DOHH2 (cell line): ENCODE results near the gene TSHZ2.

ENCODE experiments used
- H3F3A ChIP-seq: fragments of 200-600 bp; sonication (generic), shearing (Covaris generic); 2 replicates; pipeline ENCODE4 v1.6.0; 2016; ENCODE audit warnings: antibody characterized with exemption, mild to moderate bottlenecking; ENCODE audit not compliant: control insufficient read depth, insufficient read depth
- H3K27ac ChIP-seq: fragments of 200-600 bp; sonication (generic); 2 replicates; pipeline ENCODE4 v1.5.1; 2014; ENCODE audit warnings: low read depth, mild to moderate bottlenecking, low read length, moderate library complexity
- H3K27me3 ChIP-seq: fragments of 200-600 bp; sonication (generic); 2 replicates; pipeline ENCODE4 v1.6.1; 2014; ENCODE audit warnings: mild to moderate bottlenecking, low read length, mixed read lengths; ENCODE audit not compliant: control insufficient read depth
- H3K36me3 ChIP-seq: fragments of 200-600 bp; sonication (generic); 2 replicates; pipeline ENCODE4 v1.6.1; 2014; ENCODE audit warnings: mild to moderate bottlenecking, low read length, moderate library complexity, mixed read lengths; ENCODE audit not compliant: control insufficient read depth
- H3K4me1 ChIP-seq: fragments of 200-600 bp; sonication (generic); 2 replicates; pipeline ENCODE4 v1.6.1; 2014; ENCODE audit warnings: mild to moderate bottlenecking, low read length, mixed read lengths; ENCODE audit not compliant: control insufficient read depth
- H3K4me2 ChIP-seq: fragments of 200-600 bp; sonication (generic); 2 replicates; pipeline ENCODE4 v1.6.0; 2014; ENCODE audit warnings: mild to moderate bottlenecking, low read length, moderate library complexity
- H3K4me3 ChIP-seq: fragments of 200-600 bp; sonication (generic); 2 replicates; pipeline ENCODE4 v1.5.1; 2014; ENCODE audit warnings: mild to moderate bottlenecking, low read length, mixed read lengths
- H3K79me2 ChIP-seq: fragments of 200-600 bp; sonication (generic); 2 replicates; pipeline ENCODE4 v1.6.1; 2014; ENCODE audit warnings: mild to moderate bottlenecking, low read length, mixed read lengths; ENCODE audit not compliant: control insufficient read depth
- H3K9me2 ChIP-seq: fragments of 200-600 bp; sonication (generic); replicated peaks from 2 replicates; pipeline ENCODE4 v1.6.1; 2014; ENCODE audit warnings: mild to moderate bottlenecking, low read length, mixed read lengths; ENCODE audit not compliant: control insufficient read depth
- H3K9me3 ChIP-seq: fragments of 200-600 bp; sonication (generic); 2 replicates; pipeline ENCODE4 v1.6.1; 2014; ENCODE audit warnings: antibody characterized with exemption, low read length, mixed read lengths; ENCODE audit not compliant: control insufficient read depth, insufficient read depth
- H4K20me1 ChIP-seq: fragments of 200-600 bp; sonication (generic); 2 replicates; pipeline ENCODE4 v1.6.0; 2014; ENCODE audit warnings: low read depth, mild to moderate bottlenecking, antibody characterized with exemption, low read length, moderate library complexity; ENCODE audit not compliant: control insufficient read depth, insufficient read depth
- CTCF ChIP-seq: fragments of 200-600 bp; sonication (generic); IDR thresholded peaks from one replicate; pipeline ENCODE4 v1.5.1; 2014; ENCODE audit warnings: antibody characterized with exemption, mild to moderate bottlenecking, low read depth, low read length; ENCODE audit not compliant: poor library complexity, severe bottlenecking
- EZH2phosphoT487 ChIP-seq: fragments of 200-600 bp; sonication (generic); IDR thresholded peaks from 2 replicates; pipeline ENCODE4 v1.6.1; 2017; ENCODE audit warnings: borderline replicate concordance, mild to moderate bottlenecking, antibody characterized with exemption, low read length, moderate library complexity, mixed read lengths

Gene TSHZ2

GRCh38 chr20:53345536-53346334 is 373.6 kb downstream of the TSHZ2 start:
- Histone ChIP-seq H3K79me2 (no peaks in the 10 kb centered on the region), H3F3A (no peaks in the 10 kb centered on the region), H4K20me1 (no peaks in the 10 kb centered on the region), H3K4me1 (no peaks in the 10 kb centered on the region), H3K36me3 (no peaks in the 10 kb centered on the region), H3K27ac (no peak overlapping the region), H3K4me2 (no peak overlapping the region), H3K9me3 (no peaks in the 10 kb centered on the region), H3K9me2 (no peaks in the 10 kb centered on the region), H3K4me3 (no peak overlapping the region), H3K27me3 (no peaks in the 10 kb centered on the region)
- TF ChIP-seq EZH2phosphoT487 = no peak
- TF ChIP-seq CTCF = no peak

GRCh38 chr20:53346335-53346648 is 374.1 kb downstream of the TSHZ2 start:
- Histone ChIP-seq H3K9me3 (no peaks in the 10 kb centered on the region), H3K4me2 (no peak overlapping the region), H3K27ac (no peak overlapping the region), H3K36me3 (no peaks in the 10 kb centered on the region), H3K9me2 (no peaks in the 10 kb centered on the region), H3F3A (no peaks in the 10 kb centered on the region), H3K79me2 (no peaks in the 10 kb centered on the region), H3K4me1 (no peaks in the 10 kb centered on the region), H4K20me1 (no peaks in the 10 kb centered on the region), H3K4me3 (no peak overlapping the region), H3K27me3 (no peaks in the 10 kb centered on the region)
- TF ChIP-seq CTCF = no peak
- TF ChIP-seq EZH2phosphoT487 = no peak

DNA sequence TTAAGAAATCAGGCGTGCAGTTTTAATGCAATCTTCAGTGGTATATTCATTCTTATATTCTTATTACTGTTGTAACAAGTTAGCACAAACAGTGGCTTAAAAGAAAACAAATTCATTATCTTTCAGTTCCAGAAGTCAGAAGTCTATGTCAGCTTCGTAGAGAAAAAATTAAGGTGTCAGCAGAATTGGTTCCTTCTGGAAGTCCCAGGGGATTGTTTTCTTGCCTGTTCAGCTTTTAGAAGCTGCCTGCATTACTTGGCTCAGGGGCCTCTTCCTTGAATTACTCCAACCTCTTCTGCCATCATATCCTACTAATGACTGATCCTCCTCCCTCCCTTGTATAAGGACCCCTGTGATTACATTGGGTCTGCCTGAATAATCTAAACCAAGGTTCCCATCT is 377.6 kb downstream of the TSHZ2 start:
- Histone ChIP-seq H3K79me2 (no peaks in the 10 kb centered on the region), H3K9me3 (no peaks in the 10 kb centered on the region)
- TF ChIP-seq CTCF = no peak
- no peak for TF ChIP-seq EZH2phosphoT487

More for the DNA sequence above, 377.6 kb downstream of the TSHZ2 start:
- Histone ChIP-seq H3K9me2 (no peaks in the 10 kb centered on the region), H3K4me1 (no peaks in the 10 kb centered on the region), H3K27ac (no peak overlapping the region), H3K4me3 (no peak overlapping the region), H4K20me1 (no peaks in the 10 kb centered on the region), H3K36me3 (no peaks in the 10 kb centered on the region), H3F3A (no peaks in the 10 kb centered on the region), H3K27me3 (0 out of 2 replicates have a peak, but pooled peaks cover 3% of the 10 kb centered on the region), H3K4me2 (no peak overlapping the region)
